Upper lobe of right lung (tissue), 1 donor: Measurements from ENCODE around the gene TTC1. TPM values are rescaled to one million over a fixed set of nuclear protein-coding genes. Genes with fewer than 3 reads are reported as not detected.

Experiments used
- ATAC-seq: fragments of 200-7000 bp; cut with Tn5 transposase; one replicate; pipeline ENCODE4 v1.9.1; 2020; ENCODE audit warnings: mild to moderate bottlenecking, moderate library complexity
- DNase-seq: peaks from one replicate; pipeline ENCODE4 v3.0.0-alpha.2; 2020
- H3K27ac ChIP-seq: fragments of 200-600 bp; one replicate; pipeline ENCODE4 v1.8.0; 2022
- H3K27me3 ChIP-seq: fragments of 200-600 bp; one replicate; pipeline ENCODE4 v1.8.0; 2022; ENCODE audit warnings: mild to moderate bottlenecking
- H3K36me3 ChIP-seq: fragments of 200-600 bp; one replicate; pipeline ENCODE4 v1.8.0; 2022
- H3K4me1 ChIP-seq: fragments of 200-600 bp; one replicate; pipeline ENCODE4 v1.8.0; 2022
- H3K4me3 ChIP-seq: fragments of 200-600 bp; one replicate; pipeline ENCODE4 v1.8.0; 2022; ENCODE audit warnings: mild to moderate bottlenecking
- H3K9me3 ChIP-seq: fragments of 200-600 bp; one replicate; pipeline ENCODE4 v1.8.0; 2022
- CTCF ChIP-seq: fragments of 200-600 bp; IDR thresholded peaks from one replicate; pipeline ENCODE4 v1.8.0; 2022; ENCODE audit warnings: antibody characterized with exemption
- intact Hi-C: fragments of 100-400 bp; cut with DNase I; formaldehyde crosslinking; loops from one replicate; pipeline ENCODE4 v1.11.0; 2022
- total RNA-seq: library from RNA; stranded (reverse); fragmentation: NEBNext Ultra II Directional; extraction: Animal tissue kit (Norgen Biotek cat#: 25700); gene quantifications from one replicate; pipeline ENCODE4 v1.2.1, GENCODE V29; 2021
- donor health status: DM: no; HTN: yes; CAD: no; lungs with severe emphysema.

Gene TTC1
- total RNA-seq, 1 donor from 2014 or later: 39.6 TPM

- Histone ChIP-seq H3K4me1 (no peaks in the 10 kb centered on the region), H3K4me3 (no peak overlapping the region), H3K27me3 (no peaks in the 10 kb centered on the region), H3K36me3 (peaks cover 18% of the 10 kb centered on the region), H3K27ac (no peak overlapping the region), H3K9me3 (no peaks in the 10 kb centered on the region)
- TF ChIP-seq CTCF: no peak
- ATAC-seq (no peak), DNase-seq (no peak)
- intact Hi-C loops: no loop called here
Observed at GRCh38 chr5:160092960-160093707, 84.2 kb downstream of the TTC1 start.

GRCh38 chr5:160096178-160096577 is 87.2 kb downstream of the TTC1 start:
- Histone ChIP-seq H3K9me3 (no peaks in the 10 kb centered on the region), H3K36me3 (peaks cover 18% of the 10 kb centered on the region), H3K27ac (peak overlapping the region; percentile 42), H3K4me1 (no peaks in the 10 kb centered on the region), H3K4me3 (no peak overlapping the region), H3K27me3 (no peaks in the 10 kb centered on the region)
- ATAC-seq (peak; percentile 53), DNase-seq (no peak)
- intact Hi-C loops: no loop called here
- TF ChIP-seq CTCF: no peak

GRCh38 chr5:160097991-160098390 is 89.1 kb downstream of the TTC1 start:
- Histone ChIP-seq H3K4me1 (peaks cover 6% of the 10 kb centered on the region), H3K36me3 (peaks cover 8% of the 10 kb centered on the region), H3K9me3 (no peaks in the 10 kb centered on the region), H3K27ac (no peak overlapping the region), H3K4me3 (no peak overlapping the region), H3K27me3 (no peaks in the 10 kb centered on the region)
- TF ChIP-seq CTCF: no peak
- DNase-seq: no peak
- peak; percentile 65 for ATAC-seq
- intact Hi-C loops: no loop called here

- ATAC-seq (peak; percentile 84), DNase-seq (no peak)
- no peak for TF ChIP-seq CTCF
- intact Hi-C loops: no loop called here
- no peaks in the 10 kb centered on the region for H3K27me3 ChIP-seq
- H3K4me1 ChIP-seq: peaks cover 16% of the 10 kb centered on the region
- no peaks in the 10 kb centered on the region for H3K9me3 ChIP-seq
- H3K36me3 ChIP-seq: no peaks in the 10 kb centered on the region
- H3K27ac ChIP-seq: peak overlapping the region; percentile 44
- H3K4me3 ChIP-seq: no peak overlapping the region
Observed at GRCh38 chr5:160105686-160106360, 96.9 kb downstream of the TTC1 start.

- no peaks in the 10 kb centered on the region for H3K27me3 ChIP-seq
- H3K4me1 ChIP-seq: peaks cover 8% of the 10 kb centered on the region
- peaks cover 17% of the 10 kb centered on the region for H3K36me3 ChIP-seq
- ATAC-seq: no peak
- DNase-seq: no peak
- H3K9me3 ChIP-seq: no peaks in the 10 kb centered on the region
- intact Hi-C loops: no loop called here
- H3K27ac ChIP-seq: no peak overlapping the region
- no peak overlapping the region for H3K4me3 ChIP-seq
- no peak for TF ChIP-seq CTCF
Observed at GRCh38 chr5:160108124-160108523, 99.2 kb downstream of the TTC1 start.

Other genes with a start within 250 kb of the TTC1 start
- 7.1 TPM for gene ADRA1B, start 92.7 kb upstream of the TTC1 start, total RNA-seq
- 26.7 TPM for gene PWWP2A, start 110.3 kb downstream of the TTC1 start, total RNA-seq
- not detected for gene FABP6, start 220.4 kb downstream of the TTC1 start, total RNA-seq